Activated CD8-positive, alpha-beta T cell treated with anti-CD3 and anti-CD28 coated beads, Interleukin-2, amount 10 ng/mL, durations not matched to agents 7 days and 5 days (primary cell): ENCODE results near the gene GALM. TPM values are rescaled to one million over a fixed set of nuclear protein-coding genes. Genes with fewer than 3 reads are reported as not detected.
A peak's percentile ranks its signal among the peaks of the same experiment; 100 is the strongest.
"Not testable (repeated sequence)": the region's sequence is repeated elsewhere in the genome, so short reads cannot be mapped to it uniquely, and the experiment has no call there.

Source experiments
- ATAC-seq: fragments of 150-1000 bp; cut with Tn5 transposase; one replicate; pipeline ENCODE4 v1.10.0; 2021; ENCODE audit warnings: moderate library complexity
- CTCF ChIA-PET: fragments of 350-600 bp; sonication (Branson Sonifier 250); formaldehyde crosslinking; loops from one replicate; lab custom pipeline; 2021; ENCODE audit warnings: antibody characterized with exemption; lab: Charles Lee
- POLR2A ChIA-PET: fragments of 350-600 bp; sonication (Branson Sonifier 250); formaldehyde crosslinking; loops from one replicate; lab custom pipeline; 2021; ENCODE audit warnings: antibody characterized with exemption; lab: Charles Lee
- DNase-seq: peaks from one replicate; pipeline ENCODE4 v3.0.0-alpha.2; 2020
- H3K27ac Mint-ChIP-seq: one replicate; pipeline ENCODE4 v1.8.0; 2021; ENCODE audit warnings: mild to moderate bottlenecking, mixed read lengths
- H3K27me3 Mint-ChIP-seq: one replicate; pipeline ENCODE4 v1.8.0; 2021; ENCODE audit warnings: low read depth, mixed read lengths
- H3K36me3 Mint-ChIP-seq: one replicate; pipeline ENCODE4 v1.8.0; 2021; ENCODE audit warnings: low read depth, mixed read lengths
- H3K4me1 Mint-ChIP-seq: one replicate; pipeline ENCODE4 v1.8.0; 2021; ENCODE audit warnings: low read depth, mixed read lengths
- H3K4me3 Mint-ChIP-seq: one replicate; pipeline ENCODE4 v1.8.0; 2021; ENCODE audit warnings: mild to moderate bottlenecking, mixed read lengths
- H3K9me3 Mint-ChIP-seq: one replicate; pipeline ENCODE4 v1.8.0; 2022; ENCODE audit warnings: mixed read lengths; ENCODE audit not compliant: insufficient read depth
- total RNA-seq, 2 experiments: library from RNA; stranded (reverse); gene quantifications; one replicate each; pipeline ENCODE4 v1.2.3, GENCODE V29; 2021

The GALM gene
- total RNA-seq, 2 experiments from 2014 or later: 27.6 TPM

DNA sequence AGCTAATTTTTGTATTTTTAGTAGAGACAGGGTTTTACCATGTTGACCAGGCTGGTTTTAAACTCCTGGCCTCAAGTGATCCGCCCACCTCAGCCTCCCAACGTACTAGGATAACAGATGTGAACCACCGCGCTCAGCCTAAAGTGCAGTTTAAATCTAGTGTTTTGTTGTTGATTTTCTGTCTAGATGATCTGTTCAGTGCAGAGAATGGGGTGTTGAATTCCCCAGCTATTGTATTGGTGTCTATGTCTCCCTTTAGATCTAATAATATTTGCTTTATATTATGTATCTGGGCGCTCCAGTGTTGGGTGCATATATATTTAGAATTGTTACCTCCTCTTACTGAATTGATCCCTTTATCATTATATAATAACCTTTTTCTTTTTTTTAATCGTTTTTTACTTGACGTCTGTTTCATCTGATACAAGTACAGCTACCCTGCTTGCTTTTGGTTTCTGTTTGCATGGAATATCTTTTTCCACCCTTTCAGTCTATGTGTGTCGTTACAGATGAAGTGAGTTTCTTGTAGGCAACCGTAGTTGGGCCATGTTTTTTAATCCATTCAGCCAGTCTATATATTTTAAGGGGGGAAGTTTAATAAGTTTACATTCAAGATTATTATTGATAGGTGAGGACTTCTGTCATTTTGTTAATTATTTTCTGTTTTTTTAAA is 34.3 kb downstream of the GALM start:
- ChIA-PET POLR2A (interaction anchor here (2.9 kb wide), 1 partner anchor 51 kb away, joined by 10 read pairs; the partner anchor contains the start of gene SRSF7), CTCF (interaction anchor here (1.0 kb wide), 1 partner anchor 33 kb away, joined by 3 read pairs; no protein-coding TSS in a partner anchor)
- peak overlapping the region; percentile 44 for H3K4me3 Mint-ChIP-seq
- H3K9me3 Mint-ChIP-seq: no peaks in the 10 kb centered on the region
- H3K27me3 Mint-ChIP-seq: no peaks in the 10 kb centered on the region
- H3K36me3 Mint-ChIP-seq: peaks cover 39% of the 10 kb centered on the region
- ATAC-seq (peak; percentile 71), DNase-seq (no peak)
- peaks cover 33% of the 10 kb centered on the region for H3K4me1 Mint-ChIP-seq
- peak overlapping the region; percentile 76 for H3K27ac Mint-ChIP-seq

GRCh38 chr2:38700881-38701458 is 35.1 kb downstream of the GALM start:
- Mint-ChIP-seq H3K4me3 (peak overlapping the region; percentile 44), H3K27me3 (no peaks in the 10 kb centered on the region), H3K9me3 (no peaks in the 10 kb centered on the region), H3K36me3 (peaks cover 37% of the 10 kb centered on the region), H3K4me1 (peaks cover 33% of the 10 kb centered on the region), H3K27ac (peak overlapping the region; percentile 76)
- ATAC-seq (no peak), DNase-seq (no peak)
- CTCF ChIA-PET: interaction anchor here (1.0 kb wide), 2 partner anchors 34 to 119 kb away, joined by 3 read pairs; no protein-coding TSS in a partner anchor
- POLR2A ChIA-PET: interaction anchor here (2.9 kb wide), 1 partner anchor 50 kb away, joined by 10 read pairs; the partner anchor contains the start of gene SRSF7

- POLR2A ChIA-PET: no interaction called here
- Mint-ChIP-seq H3K27ac (peak overlapping the region; percentile 24), H3K4me3 (no peak overlapping the region)
Observed at GRCh38 chr2:38701542-38701941, 35.6 kb downstream of the GALM start.

DNA sequence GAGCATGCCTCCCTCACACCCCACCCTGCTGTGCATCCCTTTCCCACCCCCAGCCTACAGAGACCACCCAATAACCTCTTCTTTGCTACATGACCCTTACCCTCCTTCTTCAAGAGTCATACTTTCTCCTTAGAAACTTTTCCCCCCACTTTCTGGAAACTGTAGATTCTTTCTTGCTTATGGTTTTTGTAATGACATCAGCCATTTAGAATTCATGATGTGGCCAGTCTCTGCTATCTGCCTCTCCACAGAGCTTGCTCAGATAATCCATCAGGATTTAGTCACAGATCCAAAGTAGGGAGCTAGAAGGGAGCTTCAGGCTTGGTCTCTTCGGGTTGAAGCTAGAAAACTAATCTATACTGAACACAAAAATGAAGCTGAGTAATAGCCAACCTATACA is 36.5 kb downstream of the GALM start:
- Mint-ChIP-seq H3K36me3 (peaks cover 36% of the 10 kb centered on the region), H3K9me3 (no peaks in the 10 kb centered on the region), H3K4me3 (no peak overlapping the region), H3K27ac (no peak overlapping the region), H3K27me3 (no peaks in the 10 kb centered on the region), H3K4me1 (peaks cover 33% of the 10 kb centered on the region)
- POLR2A ChIA-PET: no interaction called here
- CTCF ChIA-PET: interaction anchor here (0.9 to 1.8 kb wide), 4 partner anchors 19 to 120 kb away, joined by 3 to 7 read pairs (median 4); partner anchors contain the start of gene HNRNPLL
- DNase-seq (no peak), ATAC-seq (no peak)

More at GRCh38 chr2:38701542-38701941, 35.6 kb downstream of the GALM start:
- no peaks in the 10 kb centered on the region for H3K27me3 Mint-ChIP-seq
- DNase-seq (no peak), ATAC-seq (no peak)
- CTCF ChIA-PET: interaction anchor here (1.0 kb wide), 2 partner anchors 35 to 120 kb away, joined by 3 read pairs; no protein-coding TSS in a partner anchor
- H3K4me1 Mint-ChIP-seq: peaks cover 31% of the 10 kb centered on the region
- no peaks in the 10 kb centered on the region for H3K9me3 Mint-ChIP-seq
- peaks cover 35% of the 10 kb centered on the region for H3K36me3 Mint-ChIP-seq

GRCh38 chr2:38703336-38703735 is 37.4 kb downstream of the GALM start:
- CTCF ChIA-PET: interaction anchor here (1.3 to 1.8 kb wide), 4 partner anchors 13 to 121 kb away, joined by 3 to 7 read pairs (median 5); partner anchors contain the start of gene HNRNPLL
- Mint-ChIP-seq H3K36me3 (peaks cover 35% of the 10 kb centered on the region), H3K4me1 (peaks cover 30% of the 10 kb centered on the region)
- ATAC-seq, H3K9me3 Mint-ChIP-seq, DNase-seq, H3K27me3 Mint-ChIP-seq, H3K27ac Mint-ChIP-seq, H3K4me3 Mint-ChIP-seq, POLR2A ChIA-PET: not testable (repeated sequence)

- Mint-ChIP-seq H3K4me1 (peaks cover 41% of the 10 kb centered on the region), H3K4me3 (no peak overlapping the region), H3K27ac (peak overlapping the region; percentile 26), H3K36me3 (peaks cover 34% of the 10 kb centered on the region), H3K27me3 (no peaks in the 10 kb centered on the region), H3K9me3 (no peaks in the 10 kb centered on the region)
- POLR2A ChIA-PET: no interaction called here
- CTCF ChIA-PET: interaction anchor here (1.1 to 2.8 kb wide), 3 partner anchors 14 to 123 kb away, joined by 3 to 11 read pairs (median 4); no protein-coding TSS in a partner anchor
- DNase-seq: no peak
- ATAC-seq: no peak
Observed at GRCh38 chr2:38704664-38705063, 38.8 kb downstream of the GALM start.

GRCh38 chr2:38706846-38707345 is 41.0 kb downstream of the GALM start:
- CTCF ChIA-PET: no interaction called here
- peaks cover 33% of the 10 kb centered on the region for H3K4me1 Mint-ChIP-seq
- POLR2A ChIA-PET: interaction anchor here (0.6 kb wide), 1 partner anchor 94 kb away, joined by 3 read pairs; no protein-coding TSS in a partner anchor
- DNase-seq (no peak), ATAC-seq (no peak)
- H3K27me3 Mint-ChIP-seq: no peaks in the 10 kb centered on the region
- peak overlapping the region; percentile 27 for H3K27ac Mint-ChIP-seq
- H3K4me3 Mint-ChIP-seq: no peak overlapping the region
- H3K36me3 Mint-ChIP-seq: peaks cover 35% of the 10 kb centered on the region
- H3K9me3 Mint-ChIP-seq: no peaks in the 10 kb centered on the region

DNA sequence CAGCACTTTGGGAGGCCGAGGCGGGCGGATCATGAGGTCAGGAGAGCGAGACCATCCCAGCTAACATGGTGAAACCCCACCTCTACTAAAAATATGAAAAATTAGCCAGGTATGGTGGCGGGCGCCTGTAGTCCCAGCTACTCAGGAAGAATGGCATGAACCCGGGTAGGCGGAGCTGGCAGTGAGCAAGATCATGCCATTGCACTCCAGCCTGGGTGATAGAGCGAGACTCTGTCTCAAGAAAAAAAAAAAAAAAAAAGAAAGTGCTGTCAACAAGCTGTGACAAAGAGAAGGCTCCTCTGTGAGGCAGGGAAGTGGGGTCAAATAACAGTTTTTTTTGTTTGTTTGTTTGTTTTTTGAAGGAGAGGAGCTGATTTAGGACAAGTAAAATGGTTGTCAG is 42.6 kb downstream of the GALM start:
- Mint-ChIP-seq H3K4me3 (peak overlapping the region; percentile 22), H3K4me1 (peaks cover 30% of the 10 kb centered on the region), H3K36me3 (peaks cover 43% of the 10 kb centered on the region), H3K27ac (peak overlapping the region; percentile 66)
- not testable (repeated sequence) for H3K27me3 Mint-ChIP-seq, DNase-seq, H3K9me3 Mint-ChIP-seq, ATAC-seq
- CTCF ChIA-PET: interaction anchor here (2.0 kb wide), 2 partner anchors 105 to 127 kb away, joined by 7 to 14 read pairs; no protein-coding TSS in a partner anchor
- POLR2A ChIA-PET: interaction anchor here (1.2 kb wide), 1 partner anchor 42 kb away, joined by 4 read pairs; the partner anchor contains the start of gene GALM

- Mint-ChIP-seq H3K27me3 (no peaks in the 10 kb centered on the region), H3K4me3 (peak overlapping the region; percentile 22), H3K4me1 (peaks cover 32% of the 10 kb centered on the region), H3K9me3 (no peaks in the 10 kb centered on the region), H3K36me3 (peaks cover 45% of the 10 kb centered on the region), H3K27ac (peak overlapping the region; percentile 66)
- ChIA-PET POLR2A (interaction anchor here (1.0 to 1.1 kb wide), 2 partner anchors 42 kb away, joined by 3 to 4 read pairs; partner anchors contain the start of gene SRSF7), CTCF (interaction anchor here (0.7 to 2.0 kb wide), 5 partner anchors 15 to 127 kb away, joined by 3 to 14 read pairs (median 4); no protein-coding TSS in a partner anchor)
- ATAC-seq (peak; percentile 25), DNase-seq (no peak)
Observed at GRCh38 chr2:38708900-38709566, 43.1 kb downstream of the GALM start.

GRCh38 chr2:38709567-38710194 is 43.8 kb downstream of the GALM start:
- H3K36me3 Mint-ChIP-seq: peaks cover 49% of the 10 kb centered on the region
- ChIA-PET CTCF (interaction anchor here (0.7 to 2.0 kb wide), 6 partner anchors 15 to 130 kb away, joined by 3 to 14 read pairs (median 4); no protein-coding TSS in a partner anchor), POLR2A (interaction anchor here (1.0 to 1.1 kb wide), 2 partner anchors 41 to 43 kb away, joined by 3 to 4 read pairs; partner anchors contain the start of gene SRSF7)
- peaks cover 37% of the 10 kb centered on the region for H3K4me1 Mint-ChIP-seq
- H3K27me3 Mint-ChIP-seq: no peaks in the 10 kb centered on the region
- DNase-seq (peak; percentile 54), ATAC-seq (peak; percentile 71)
- no peaks in the 10 kb centered on the region for H3K9me3 Mint-ChIP-seq
- peak overlapping the region; percentile 66 for H3K27ac Mint-ChIP-seq
- peak overlapping the region; percentile 31 for H3K4me3 Mint-ChIP-seq
